GM12873 (cell line): Measurements from ENCODE around the gene DEAF1.

Source experiments
- CTCF ChIP-seq: IDR thresholded peaks from 2 replicates; pipeline ENCODE4 v1.5.1; 2012; ENCODE audit warnings: low read depth, mild to moderate bottlenecking, moderate library complexity, low read length, control low read depth; ENCODE audit not compliant: insufficient read depth; ENCODE audit errors: missing control alignments

The DEAF1 gene

GRCh38 chr11:701741-702461 lies 6.9 kb upstream of the DEAF1 start:
- no peak for TF ChIP-seq CTCF

GRCh38 chr11:699753-700152 lies 4.7 kb upstream of the DEAF1 start:
- TF ChIP-seq CTCF: no peak

- no peak for TF ChIP-seq CTCF
Observed at GRCh38 chr11:699116-699508, 4.1 kb upstream of the DEAF1 start.

- TF ChIP-seq CTCF: no peak
Observed at GRCh38 chr11:698493-699115, 3.6 kb upstream of the DEAF1 start.

GRCh38 chr11:697811-698311 lies 2.8 kb upstream of the DEAF1 start:
- no peak for TF ChIP-seq CTCF

- no peak for TF ChIP-seq CTCF
Observed at GRCh38 chr11:696955-697491, 2.0 kb upstream of the DEAF1 start.

GRCh38 chr11:695538-696248 lies 671 bp upstream of the DEAF1 start, which contains the start of gene TMEM80:
TMEM80 (plus strand) TSS chr11:695816; CDS start chr11:695828, 12 bp downstream.
- TF ChIP-seq CTCF: no peak
